Measurements from ENCODE around the gene WNT6.

DNA sequence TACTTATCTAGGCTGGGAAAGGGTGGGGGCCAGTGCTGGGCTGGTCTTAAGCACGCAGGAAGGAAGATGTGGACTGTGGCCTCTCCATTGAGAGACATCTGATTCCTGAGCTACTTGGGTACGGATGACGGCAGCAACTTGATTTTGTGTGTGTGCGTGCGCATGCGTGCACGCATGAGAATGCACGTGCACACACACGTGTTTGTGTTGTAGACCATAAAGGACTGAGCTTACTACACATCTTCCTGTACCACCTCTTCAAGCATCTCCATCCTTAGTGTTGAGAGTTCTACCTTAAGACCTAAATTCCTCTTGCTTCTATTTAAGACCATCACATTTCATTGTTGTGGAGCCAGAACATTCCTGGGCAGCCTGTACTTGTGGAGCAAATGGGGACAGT is 9.5 kb downstream of the WNT6 start:
- TF ChIP-seq, protein P1, sequence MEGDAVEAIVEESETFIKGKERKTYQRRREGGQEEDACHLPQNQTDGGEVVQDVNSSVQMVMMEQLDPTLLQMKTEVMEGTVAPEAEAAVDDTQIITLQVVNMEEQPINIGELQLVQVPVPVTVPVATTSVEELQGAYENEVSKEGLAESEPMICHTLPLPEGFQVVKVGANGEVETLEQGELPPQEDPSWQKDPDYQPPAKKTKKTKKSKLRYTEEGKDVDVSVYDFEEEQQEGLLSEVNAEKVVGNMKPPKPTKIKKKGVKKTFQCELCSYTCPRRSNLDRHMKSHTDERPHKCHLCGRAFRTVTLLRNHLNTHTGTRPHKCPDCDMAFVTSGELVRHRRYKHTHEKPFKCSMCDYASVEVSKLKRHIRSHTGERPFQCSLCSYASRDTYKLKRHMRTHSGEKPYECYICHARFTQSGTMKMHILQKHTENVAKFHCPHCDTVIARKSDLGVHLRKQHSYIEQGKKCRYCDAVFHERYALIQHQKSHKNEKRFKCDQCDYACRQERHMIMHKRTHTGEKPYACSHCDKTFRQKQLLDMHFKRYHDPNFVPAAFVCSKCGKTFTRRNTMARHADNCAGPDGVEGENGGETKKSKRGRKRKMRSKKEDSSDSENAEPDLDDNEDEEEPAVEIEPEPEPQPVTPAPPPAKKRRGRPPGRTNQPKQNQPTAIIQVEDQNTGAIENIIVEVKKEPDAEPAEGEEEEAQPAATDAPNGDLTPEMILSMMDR (IDR thresholded peaks at IDR 0.05): no peak
- no peak for TF ChIP-seq POLR2A (IDR thresholded peaks at IDR 0.05)

Measured in esophagus squamous epithelium (tissue), 4 donors.